Epithelial cell of proximal tubule (primary cell): ENCODE measurements around the gene CNTLN. TPM values are rescaled to one million over a fixed set of nuclear protein-coding genes. Genes with fewer than 3 reads are reported as not detected.
A peak's percentile ranks its signal among the peaks of the same experiment; 100 is the strongest.

Experiments
- DNase-seq: peaks from one replicate; pipeline ENCODE4 v3.0.0-alpha.2; 2011; ENCODE audit warnings: low read depth
- H3K4me3 ChIP-seq: 2 replicates; pipeline ENCODE4 v1.5.1; 2011; ENCODE audit warnings: low read depth, mild to moderate bottlenecking, low read length
- total RNA-seq: library from RNA; depleted of rRNA; stranded (reverse); fragments of >200 nt; gene quantifications from 2 replicates; pipeline ENCODE4 v1.2.3, GENCODE V29; 2015
- TF ChIP-seq, protein P1 (sequence below): conservative IDR thresholded peaks from 2 replicates; pipeline ENCODE4 v1.5.1; 2012; ENCODE audit warnings: low read depth, mild to moderate bottlenecking, low read length

CNTLN gene
- total RNA-seq, 1 donor from 2014 or later = 5.6 TPM

DNA sequence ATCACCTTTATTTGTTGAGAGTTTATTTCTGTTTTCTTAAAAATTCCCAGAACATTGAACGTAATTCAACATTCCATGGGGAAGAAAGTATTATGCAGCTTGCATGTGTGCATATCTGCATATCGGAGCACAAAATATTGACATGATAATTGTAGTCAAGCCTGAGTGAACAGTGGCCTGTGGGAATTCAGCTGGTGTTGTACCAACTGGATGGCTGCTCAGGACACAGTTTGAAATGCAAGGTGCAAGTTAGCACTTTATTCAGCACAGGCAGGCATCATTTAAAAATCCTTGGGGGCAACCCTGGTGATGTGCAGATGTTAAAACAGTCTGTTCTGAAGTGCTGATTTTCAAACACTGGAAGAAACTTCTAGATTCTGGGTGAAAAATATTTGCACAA, 82.4 kb downstream of the CNTLN start:
- DNase-seq = no peak
- TF ChIP-seq, protein P1, sequence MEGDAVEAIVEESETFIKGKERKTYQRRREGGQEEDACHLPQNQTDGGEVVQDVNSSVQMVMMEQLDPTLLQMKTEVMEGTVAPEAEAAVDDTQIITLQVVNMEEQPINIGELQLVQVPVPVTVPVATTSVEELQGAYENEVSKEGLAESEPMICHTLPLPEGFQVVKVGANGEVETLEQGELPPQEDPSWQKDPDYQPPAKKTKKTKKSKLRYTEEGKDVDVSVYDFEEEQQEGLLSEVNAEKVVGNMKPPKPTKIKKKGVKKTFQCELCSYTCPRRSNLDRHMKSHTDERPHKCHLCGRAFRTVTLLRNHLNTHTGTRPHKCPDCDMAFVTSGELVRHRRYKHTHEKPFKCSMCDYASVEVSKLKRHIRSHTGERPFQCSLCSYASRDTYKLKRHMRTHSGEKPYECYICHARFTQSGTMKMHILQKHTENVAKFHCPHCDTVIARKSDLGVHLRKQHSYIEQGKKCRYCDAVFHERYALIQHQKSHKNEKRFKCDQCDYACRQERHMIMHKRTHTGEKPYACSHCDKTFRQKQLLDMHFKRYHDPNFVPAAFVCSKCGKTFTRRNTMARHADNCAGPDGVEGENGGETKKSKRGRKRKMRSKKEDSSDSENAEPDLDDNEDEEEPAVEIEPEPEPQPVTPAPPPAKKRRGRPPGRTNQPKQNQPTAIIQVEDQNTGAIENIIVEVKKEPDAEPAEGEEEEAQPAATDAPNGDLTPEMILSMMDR = no peak
- H3K4me3 ChIP-seq = no peak overlapping the region

DNA sequence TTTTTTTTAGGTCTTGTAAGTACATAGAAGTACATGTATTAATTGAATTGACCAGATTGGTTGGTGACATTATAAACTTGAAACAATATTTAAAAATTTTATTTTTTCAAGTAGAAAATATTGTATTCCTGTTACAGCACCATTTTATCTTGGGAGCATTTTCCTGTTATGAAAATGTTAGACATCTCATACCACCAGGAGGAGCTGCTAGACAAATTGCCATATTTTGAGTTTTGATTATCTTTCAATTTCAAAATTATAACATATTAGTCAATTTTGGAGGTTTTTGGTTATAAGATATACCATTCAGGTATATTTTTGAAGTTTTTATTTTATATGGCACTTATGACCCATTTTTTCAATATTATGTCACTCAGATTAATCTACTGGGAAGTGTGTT, 84.4 kb downstream of the CNTLN start:
- H3K4me3 ChIP-seq = no peak overlapping the region
- no peak for DNase-seq
- TF ChIP-seq, protein P1 = peak; percentile 43

DNA sequence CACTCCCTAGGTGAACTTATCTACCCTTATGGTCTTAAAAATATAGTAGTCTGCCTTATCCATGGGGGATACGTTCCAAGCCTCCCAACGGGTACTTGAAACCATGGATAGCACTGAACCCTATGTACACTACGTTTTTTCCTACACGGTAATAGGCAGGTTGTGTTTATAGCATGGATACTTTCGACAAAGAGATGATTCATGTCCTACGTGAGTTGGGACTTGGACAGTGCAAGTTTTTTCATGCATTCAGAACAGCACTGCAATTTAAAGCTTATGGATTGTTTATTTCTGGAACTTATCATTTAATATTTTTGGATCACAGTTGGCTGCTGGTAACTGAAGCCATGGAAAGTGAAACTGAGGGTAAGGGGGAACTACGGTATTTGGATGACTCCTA, 88.1 kb downstream of the CNTLN start:
- no peak for DNase-seq
- TF ChIP-seq, protein P1 = no peak
- no peak overlapping the region for H3K4me3 ChIP-seq

- TF ChIP-seq, protein P1 = no peak
- no peak overlapping the region for H3K4me3 ChIP-seq
- no peak for DNase-seq
Measured at GRCh38 chr9:17225407-17225806, 90.6 kb downstream of the CNTLN start.

DNA sequence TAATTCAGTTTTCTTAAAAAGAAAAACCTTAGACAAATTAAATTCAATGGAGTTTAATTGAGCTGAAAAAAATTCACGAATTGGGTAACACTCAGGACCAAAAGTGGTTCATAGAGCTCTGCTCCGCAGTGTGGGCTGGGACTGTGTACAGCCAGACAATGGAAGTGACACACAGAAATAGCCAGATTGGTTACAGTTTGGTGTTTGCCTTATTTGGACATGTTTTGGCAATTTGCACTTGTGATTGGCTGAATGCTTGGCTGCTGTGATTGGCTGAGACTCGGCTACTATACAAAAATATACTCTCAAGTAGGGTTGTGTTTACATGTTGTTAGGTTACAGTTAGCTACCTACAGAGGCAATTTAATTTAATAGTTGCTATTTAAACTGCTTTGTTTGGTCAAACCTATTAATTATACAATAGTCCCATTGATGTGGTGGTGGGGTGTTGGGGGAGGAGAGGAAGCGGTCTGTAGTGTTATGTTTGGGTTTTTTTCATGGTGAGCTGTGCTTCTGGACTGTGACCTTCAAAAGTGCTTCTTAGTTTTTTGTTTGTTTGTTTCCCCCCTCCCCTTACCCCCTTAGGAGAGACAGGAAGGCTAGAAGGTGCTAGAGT, 95.2 kb downstream of the CNTLN start:
- TF ChIP-seq, protein P1 = no peak
- DNase-seq = no peak
- H3K4me3 ChIP-seq = no peak overlapping the region

GRCh38 chr9:17230646-17231045, 95.8 kb downstream of the CNTLN start:
- TF ChIP-seq, protein P1 = no peak
- DNase-seq = no peak
- H3K4me3 ChIP-seq = no peak overlapping the region

DNA sequence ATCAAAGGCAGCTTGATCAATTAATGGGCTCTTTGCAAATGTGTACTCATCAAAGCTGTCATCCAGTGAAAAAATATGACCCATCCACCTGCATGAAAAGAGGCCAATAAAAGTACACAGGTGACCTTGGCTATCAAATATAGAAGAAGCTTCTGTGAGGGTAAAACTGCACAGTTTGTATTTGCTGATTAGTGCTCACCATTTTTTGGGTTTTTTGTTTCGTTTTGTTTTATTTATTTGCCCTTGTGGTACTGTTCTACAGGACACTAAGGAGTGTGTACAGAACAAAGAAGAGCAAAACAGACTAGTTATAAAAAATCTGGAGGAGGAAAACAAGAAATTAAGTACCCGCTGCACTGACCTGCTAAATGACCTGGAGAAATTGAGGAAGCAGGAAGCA, 101.3 kb downstream of the CNTLN start:
- DNase-seq = no peak
- no peak overlapping the region for H3K4me3 ChIP-seq
- TF ChIP-seq, protein P1 = no peak
